Kidney epithelial cell (primary cell): ENCODE results near the gene ZNF428. TPM values are rescaled to one million over a fixed set of nuclear protein-coding genes. Genes with fewer than 3 reads are reported as not detected.

Source experiments
- DNase-seq: peaks from one replicate; pipeline ENCODE4 v3.0.0-alpha.2; 2010; ENCODE audit warnings: low read depth
- H3K27me3 ChIP-seq: 2 replicates; pipeline ENCODE4 v1.6.0; 2011; ENCODE audit warnings: low read length; ENCODE audit not compliant: control insufficient read depth, insufficient read depth
- H3K36me3 ChIP-seq: 2 replicates; pipeline ENCODE4 v1.5.1; 2011; ENCODE audit warnings: low read length; ENCODE audit not compliant: control insufficient read depth, insufficient read depth
- H3K4me3 ChIP-seq: 2 replicates; pipeline ENCODE4 v1.5.1; 2011; ENCODE audit warnings: low read depth, mild to moderate bottlenecking, control low read depth, low read length
- CTCF ChIP-seq: IDR thresholded peaks from 2 replicates; pipeline ENCODE4 v1.5.1; 2011; ENCODE audit warnings: mild to moderate bottlenecking, moderate library complexity, low read length, control low read depth, inconsistent platforms; ENCODE audit not compliant: insufficient read depth, poor library complexity, severe bottlenecking
- total RNA-seq: library from RNA; depleted of rRNA; stranded (reverse); fragments of >200 nt; gene quantifications from 2 replicates; pipeline ENCODE4 v1.2.3, GENCODE V29; 2015

ZNF428 gene
- total RNA-seq, 1 donor from 2014 or later: 82.2 TPM

DNA sequence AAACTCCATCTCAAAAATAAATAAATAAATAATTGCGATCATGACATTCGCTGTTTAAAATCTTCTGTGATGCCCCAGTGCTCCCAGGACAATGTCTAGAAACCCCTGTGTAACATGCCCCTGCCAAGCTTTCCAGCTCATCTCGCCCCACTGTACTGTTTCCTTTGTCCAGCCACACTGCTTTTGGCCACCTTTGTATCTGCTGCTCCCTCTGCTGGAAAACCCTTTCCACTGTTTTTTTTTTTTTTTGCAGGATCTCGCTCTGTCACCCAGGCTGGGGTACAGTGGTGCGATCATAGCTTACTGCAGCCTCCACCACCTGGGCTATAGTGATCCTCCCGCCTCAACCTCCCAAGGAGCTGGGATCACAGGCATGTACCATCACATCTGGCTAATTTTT is 43.1 kb upstream of the ZNF428 start:
- Histone ChIP-seq H3K27me3 (no peaks in the 10 kb centered on the region), H3K36me3 (peaks cover 6% of the 10 kb centered on the region), H3K4me3 (no peak overlapping the region)
- peak; percentile 44 for TF ChIP-seq CTCF
- DNase-seq: no peak

DNA sequence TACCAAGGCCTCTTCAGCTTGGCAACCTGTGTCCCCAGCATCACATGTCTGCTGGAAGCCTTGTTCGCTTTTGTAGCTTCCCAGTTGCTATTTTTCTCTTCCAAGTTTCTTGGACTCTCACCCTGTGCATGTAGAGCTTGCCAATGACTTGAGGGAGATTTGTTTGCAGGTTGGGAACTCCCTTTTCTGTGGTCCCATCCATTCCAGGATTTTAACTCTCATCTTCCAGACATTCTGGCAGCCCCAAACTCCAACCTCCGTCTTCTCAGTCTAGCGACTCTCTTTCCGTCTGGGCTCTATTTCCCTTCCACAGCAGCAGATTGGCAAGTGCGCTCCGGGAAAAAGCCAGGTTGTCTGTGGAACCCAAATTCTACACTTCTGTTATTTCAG is 41.5 kb upstream of the ZNF428 start:
- TF ChIP-seq CTCF: no peak
- no peak for DNase-seq
- no peak overlapping the region for H3K4me3 ChIP-seq
- no peaks in the 10 kb centered on the region for H3K27me3 ChIP-seq
- peaks cover 6% of the 10 kb centered on the region for H3K36me3 ChIP-seq

GRCh38 chr19:43660301-43660970 is 41.0 kb upstream of the ZNF428 start:
- TF ChIP-seq CTCF: no peak
- H3K27me3 ChIP-seq: no peaks in the 10 kb centered on the region
- H3K4me3 ChIP-seq: no peak overlapping the region
- peaks cover 6% of the 10 kb centered on the region for H3K36me3 ChIP-seq
- no peak for DNase-seq

DNA sequence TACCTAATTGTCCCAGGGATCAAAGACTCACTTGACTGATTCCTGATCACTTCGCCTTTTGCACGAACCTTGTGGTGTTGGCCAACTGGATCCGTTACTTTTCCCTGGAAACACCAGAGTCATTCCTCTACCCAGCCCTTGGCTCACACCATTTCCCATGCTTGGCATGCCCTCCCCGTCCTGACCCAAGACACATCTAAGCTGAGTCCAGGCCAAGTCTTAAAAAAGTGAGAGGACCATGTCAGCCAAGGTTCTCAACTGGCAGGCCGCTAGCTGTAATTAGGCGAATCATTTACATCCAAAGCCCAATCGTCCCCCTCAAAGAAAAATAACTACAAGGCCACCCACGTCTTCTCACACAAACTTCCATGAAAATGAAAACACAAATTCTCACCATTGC is 39.1 kb upstream of the ZNF428 start:
- DNase-seq: no peak
- Histone ChIP-seq H3K36me3 (peaks cover 4% of the 10 kb centered on the region), H3K4me3 (no peak overlapping the region), H3K27me3 (no peaks in the 10 kb centered on the region)
- no peak for TF ChIP-seq CTCF

DNA sequence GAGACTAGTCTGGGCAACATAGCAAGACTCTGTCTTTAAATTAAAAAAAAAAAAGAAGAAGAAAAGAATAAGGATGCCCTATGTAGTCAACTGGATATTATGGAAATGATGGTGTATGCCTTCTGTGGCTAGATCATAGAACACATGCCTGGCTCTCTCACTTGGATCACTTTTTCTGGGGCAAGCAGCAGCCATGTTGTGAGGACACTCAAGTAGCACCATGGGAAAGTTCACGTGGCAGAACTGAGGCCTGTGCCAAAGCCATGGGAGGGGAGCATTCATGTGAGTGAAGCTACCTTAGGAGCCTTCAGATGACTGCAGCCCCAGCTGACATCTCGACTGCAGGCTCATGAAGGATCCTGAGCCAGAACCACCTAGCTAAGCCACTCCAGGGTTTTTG is 38.6 kb upstream of the ZNF428 start:
- Histone ChIP-seq H3K4me3 (no peak overlapping the region), H3K36me3 (peaks cover 4% of the 10 kb centered on the region)
- DNase-seq: no peak

More for the DNA sequence above, 38.6 kb upstream of the ZNF428 start:
- no peaks in the 10 kb centered on the region for H3K27me3 ChIP-seq
- TF ChIP-seq CTCF: no peak
